ENCODE measurements around the gene CPXM2.
"Not testable (repeated sequence)": the region's sequence is repeated elsewhere in the genome, so short reads cannot be mapped to it uniquely, and the experiment has no call there.

Gene CPXM2

GRCh38 chr10:123741711-123742110, 149.9 kb downstream of the CPXM2 start:
- Histone ChIP-seq H3K9me3 (ENCODE audit: control insufficient read depth, insufficient read depth, low read depth, low read length) (0 out of 2 replicates have a peak, but pooled peaks cover 2% of the 10 kb centered on the region), H3K27ac (ENCODE audit: low read depth, low read length) (no peak overlapping the region), H3K27me3 (ENCODE audit: control insufficient read depth, insufficient read depth, low read length) (no peaks in the 10 kb centered on the region), H3K4me1 (ENCODE audit: control insufficient read depth, insufficient read depth, low read length) (peaks cover 18% of the 10 kb centered on the region), H3K36me3 (ENCODE audit: control insufficient read depth, insufficient read depth, low read length) (no peaks in the 10 kb centered on the region), H3K4me3 (ENCODE audit: low read depth, low read length) (no peak overlapping the region), H3K9ac (ENCODE audit: low read length) (no peak overlapping the region)

- Histone ChIP-seq H3K27ac (ENCODE audit: low read depth, low read length) (no peak overlapping the region), H3K36me3 (ENCODE audit: control insufficient read depth, insufficient read depth, low read length) (no peaks in the 10 kb centered on the region), H3K27me3 (ENCODE audit: control insufficient read depth, insufficient read depth, low read length) (no peaks in the 10 kb centered on the region), H3K9me3 (ENCODE audit: control insufficient read depth, insufficient read depth, low read depth, low read length) (0 out of 2 replicates have a peak, but pooled peaks cover 2% of the 10 kb centered on the region), H3K4me1 (ENCODE audit: control insufficient read depth, insufficient read depth, low read length) (peaks cover 13% of the 10 kb centered on the region; the same call in 1 of the 2 replicates), H3K4me3 (ENCODE audit: low read depth, low read length) (no peak overlapping the region), H3K9ac (ENCODE audit: low read length) (no peak overlapping the region)
Measured at GRCh38 chr10:123741146-123741545, 150.5 kb downstream of the CPXM2 start.

GRCh38 chr10:123736917-123737316, 154.7 kb downstream of the CPXM2 start:
- not testable (repeated sequence) for H3K9me3 ChIP-seq (ENCODE audit: control insufficient read depth, insufficient read depth, low read depth, low read length); H3K36me3 ChIP-seq (ENCODE audit: control insufficient read depth, insufficient read depth, low read length); H3K9ac ChIP-seq (ENCODE audit: low read length); H3K4me1 ChIP-seq (ENCODE audit: control insufficient read depth, insufficient read depth, low read length); H3K4me3 ChIP-seq (ENCODE audit: low read depth, low read length); H3K27me3 ChIP-seq (ENCODE audit: control insufficient read depth, insufficient read depth, low read length); H3K27ac ChIP-seq (ENCODE audit: low read depth, low read length)

GRCh38 chr10:123729523-123729922, 162.1 kb downstream of the CPXM2 start:
- H3K9ac ChIP-seq (ENCODE audit: low read length) = no peak overlapping the region
- no peak overlapping the region for H3K27ac ChIP-seq (ENCODE audit: low read depth, low read length)
- peaks cover 11% of the 10 kb centered on the region for H3K4me1 ChIP-seq (ENCODE audit: control insufficient read depth, insufficient read depth, low read length)
- H3K36me3 ChIP-seq (ENCODE audit: control insufficient read depth, insufficient read depth, low read length) = no peaks in the 10 kb centered on the region
- H3K27me3 ChIP-seq (ENCODE audit: control insufficient read depth, insufficient read depth, low read length) = no peaks in the 10 kb centered on the region
- 0 out of 2 replicates have a peak, but pooled peaks cover 4% of the 10 kb centered on the region for H3K9me3 ChIP-seq (ENCODE audit: control insufficient read depth, insufficient read depth, low read depth, low read length)
- no peak overlapping the region for H3K4me3 ChIP-seq (ENCODE audit: low read depth, low read length)

- Histone ChIP-seq H3K9me3 (ENCODE audit: control insufficient read depth, insufficient read depth, low read depth, low read length) (0 out of 2 replicates have a peak, but pooled peaks cover 3% of the 10 kb centered on the region), H3K4me1 (ENCODE audit: control insufficient read depth, insufficient read depth, low read length) (peaks cover 11% of the 10 kb centered on the region), H3K36me3 (ENCODE audit: control insufficient read depth, insufficient read depth, low read length) (no peaks in the 10 kb centered on the region), H3K27me3 (ENCODE audit: control insufficient read depth, insufficient read depth, low read length) (no peaks in the 10 kb centered on the region), H3K4me3 (ENCODE audit: low read depth, low read length) (no peak overlapping the region), H3K9ac (ENCODE audit: low read length) (no peak overlapping the region), H3K27ac (ENCODE audit: low read depth, low read length) (no peak overlapping the region)
Measured at GRCh38 chr10:123726836-123727235, 164.8 kb downstream of the CPXM2 start.

- Histone ChIP-seq H3K9me3 (ENCODE audit: control insufficient read depth, insufficient read depth, low read depth, low read length) (0 out of 2 replicates have a peak, but pooled peaks cover 3% of the 10 kb centered on the region), H3K36me3 (ENCODE audit: control insufficient read depth, insufficient read depth, low read length) (no peaks in the 10 kb centered on the region), H3K27me3 (ENCODE audit: control insufficient read depth, insufficient read depth, low read length) (no peaks in the 10 kb centered on the region), H3K4me3 (ENCODE audit: low read depth, low read length) (no peak overlapping the region), H3K9ac (ENCODE audit: low read length) (no peak overlapping the region), H3K4me1 (ENCODE audit: control insufficient read depth, insufficient read depth, low read length) (peaks cover 12% of the 10 kb centered on the region), H3K27ac (ENCODE audit: low read depth, low read length) (no peak overlapping the region)
Measured at GRCh38 chr10:123726381-123726780, 165.2 kb downstream of the CPXM2 start.

GRCh38 chr10:123724747-123725146, 166.9 kb downstream of the CPXM2 start:
- Histone ChIP-seq H3K4me3 (ENCODE audit: low read depth, low read length) (no peak overlapping the region), H3K9ac (ENCODE audit: low read length) (no peak overlapping the region), H3K27me3 (ENCODE audit: control insufficient read depth, insufficient read depth, low read length) (no peaks in the 10 kb centered on the region), H3K4me1 (ENCODE audit: control insufficient read depth, insufficient read depth, low read length) (peaks cover 13% of the 10 kb centered on the region), H3K27ac (ENCODE audit: low read depth, low read length) (no peak overlapping the region), H3K9me3 (ENCODE audit: control insufficient read depth, insufficient read depth, low read depth, low read length) (no peaks in the 10 kb centered on the region), H3K36me3 (ENCODE audit: control insufficient read depth, insufficient read depth, low read length) (no peaks in the 10 kb centered on the region)

- Histone ChIP-seq H3K27me3 (ENCODE audit: control insufficient read depth, insufficient read depth, low read length) (no peaks in the 10 kb centered on the region), H3K27ac (ENCODE audit: low read depth, low read length) (no peak overlapping the region), H3K4me1 (ENCODE audit: control insufficient read depth, insufficient read depth, low read length) (0 out of 2 replicates have a peak, but pooled peaks cover 2% of the 10 kb centered on the region), H3K4me3 (ENCODE audit: low read depth, low read length) (no peak overlapping the region), H3K9me3 (ENCODE audit: control insufficient read depth, insufficient read depth, low read depth, low read length) (peaks cover 9% of the 10 kb centered on the region), H3K36me3 (ENCODE audit: control insufficient read depth, insufficient read depth, low read length) (no peaks in the 10 kb centered on the region), H3K9ac (ENCODE audit: low read length) (no peak overlapping the region)
Measured at GRCh38 chr10:123722351-123722750, 169.3 kb downstream of the CPXM2 start.

- Histone ChIP-seq H3K27me3 (ENCODE audit: control insufficient read depth, insufficient read depth, low read length) (no peaks in the 10 kb centered on the region), H3K9me3 (ENCODE audit: control insufficient read depth, insufficient read depth, low read depth, low read length) (peaks cover 9% of the 10 kb centered on the region), H3K36me3 (ENCODE audit: control insufficient read depth, insufficient read depth, low read length) (no peaks in the 10 kb centered on the region), H3K4me1 (ENCODE audit: control insufficient read depth, insufficient read depth, low read length) (0 out of 2 replicates have a peak, but pooled peaks cover 2% of the 10 kb centered on the region), H3K27ac (ENCODE audit: low read depth, low read length) (no peak overlapping the region), H3K9ac (ENCODE audit: low read length) (no peak overlapping the region), H3K4me3 (ENCODE audit: low read depth, low read length) (no peak overlapping the region)
Measured at GRCh38 chr10:123721441-123722049, 170.1 kb downstream of the CPXM2 start.

- Histone ChIP-seq H3K4me1 (ENCODE audit: control insufficient read depth, insufficient read depth, low read length) (0 out of 2 replicates have a peak, but pooled peaks cover 2% of the 10 kb centered on the region), H3K36me3 (ENCODE audit: control insufficient read depth, insufficient read depth, low read length) (no peaks in the 10 kb centered on the region), H3K9ac (ENCODE audit: low read length) (no peak overlapping the region), H3K27ac (ENCODE audit: low read depth, low read length) (no peak overlapping the region), H3K9me3 (ENCODE audit: control insufficient read depth, insufficient read depth, low read depth, low read length) (peaks cover 9% of the 10 kb centered on the region), H3K4me3 (ENCODE audit: low read depth, low read length) (no peak overlapping the region), H3K27me3 (ENCODE audit: control insufficient read depth, insufficient read depth, low read length) (no peaks in the 10 kb centered on the region)
Measured at GRCh38 chr10:123720536-123720935, 171.1 kb downstream of the CPXM2 start.

- Histone ChIP-seq H3K9ac (ENCODE audit: low read length) (no peak overlapping the region), H3K36me3 (ENCODE audit: control insufficient read depth, insufficient read depth, low read length) (no peaks in the 10 kb centered on the region), H3K27ac (ENCODE audit: low read depth, low read length) (no peak overlapping the region), H3K9me3 (ENCODE audit: control insufficient read depth, insufficient read depth, low read depth, low read length) (peaks cover 9% of the 10 kb centered on the region), H3K4me3 (ENCODE audit: low read depth, low read length) (no peak overlapping the region), H3K4me1 (ENCODE audit: control insufficient read depth, insufficient read depth, low read length) (0 out of 2 replicates have a peak, but pooled peaks cover 2% of the 10 kb centered on the region), H3K27me3 (ENCODE audit: control insufficient read depth, insufficient read depth, low read length) (no peaks in the 10 kb centered on the region)
Measured at GRCh38 chr10:123718544-123719060, 173.0 kb downstream of the CPXM2 start.

All from HUES6 (cell line).